ENCODE data around the gene C2orf76. TPM values are rescaled to one million over a fixed set of nuclear protein-coding genes. Genes with fewer than 3 reads are reported as not detected.

The C2orf76 gene
- total RNA-seq (2022; extraction: Qiagen RNA extraction), result 10.6 to 12.8 TPM (median 11.3 TPM) in 5 replicates

GRCh38 chr2:119366649-119367471 lies at the start of gene C2orf76, which contains the start of gene DBI:
Gene C2orf76 (minus strand): TSS chr2:119366834. CDS start chr2:119339959, 26,875 bp downstream.
Gene DBI (plus strand): TSS chr2:119366977. CDS start chr2:119367052, 75 bp downstream.

Other genes starting within 250 kb of the C2orf76 start
- gene C1QL2, start 208.1 kb downstream of the C2orf76 start, total RNA-seq (2022; extraction: Qiagen RNA extraction), result 0.31 to 0.76 TPM (median 0.64 TPM) in 5 replicates
- gene STEAP3, start 143.0 kb downstream of the C2orf76 start, total RNA-seq (2022; extraction: Qiagen RNA extraction), result 44.8 to 53.7 TPM (median 48.2 TPM) in 5 replicates
- 388 to 472 TPM (median 389 TPM) in 5 replicates for gene DBI, start 143 bp upstream of the C2orf76 start, total RNA-seq (2022; extraction: Qiagen RNA extraction)
- 2.1 to 2.8 TPM (median 2.6 TPM) in 5 replicates for gene TMEM37, start 65.0 kb upstream of the C2orf76 start, total RNA-seq (2022; extraction: Qiagen RNA extraction)
- gene SCTR, start 157.6 kb upstream of the C2orf76 start, total RNA-seq (2022; extraction: Qiagen RNA extraction), result 0.10 TPM in 1 of 5 replicates, not detected in the others
- 0.14 to 0.40 TPM (median 0.26 TPM) in 5 replicates for gene CFAP221, start 177.6 kb upstream of the C2orf76 start, total RNA-seq (2022; extraction: Qiagen RNA extraction)